GM12801 (cell line): ENCODE results near the gene FAM20A.

ENCODE experiments used
- CTCF ChIP-seq: IDR thresholded peaks from one replicate; pipeline ENCODE4 v1.5.1; 2011; ENCODE audit warnings: control low read depth; ENCODE audit not compliant: insufficient read length; ENCODE audit errors: extremely low read depth

The FAM20A gene

GRCh38 chr17:68489919-68490318, 111.2 kb downstream of the FAM20A start:
- TF ChIP-seq CTCF = no peak
